OCI-LY7 (cell line): Measurements from ENCODE around the gene RPS6KL1.

Source experiments
- CTCF ChIP-seq: fragments of 200-600 bp; sonication (generic); conservative IDR thresholded peaks from 2 replicates; pipeline ENCODE4 v1.5.1; 2014; ENCODE audit warnings: mild to moderate bottlenecking, antibody characterized with exemption, low read length, moderate library complexity, mixed read lengths
- EZH2phosphoT487 ChIP-seq: fragments of 200-600 bp; sonication (generic); IDR thresholded peaks from 2 replicates; pipeline ENCODE4 v1.6.1; 2018; ENCODE audit warnings: low read depth, borderline replicate concordance, mild to moderate bottlenecking, mixed run types, antibody characterized with exemption, low read length, moderate library complexity, mixed read lengths

- TF ChIP-seq CTCF (no peak), EZH2phosphoT487 (no peak)
Observed at GRCh38 chr14:74927225-74927624, 4.2 kb upstream of the RPS6KL1 start.
